ENCODE results near the gene GUCY1A1. TPM values are rescaled to one million over a fixed set of nuclear protein-coding genes. Genes with fewer than 3 reads are reported as not detected.
"Not testable (repeated sequence)": the region's sequence is repeated elsewhere in the genome, so short reads cannot be mapped to it uniquely, and the experiment has no call there.

The GUCY1A1 gene
- total RNA-seq, 1 donor from 2014 or later = 0.71 TPM

GRCh38 chr4:155639704-155640523, 26.7 kb upstream of the GUCY1A1 start:
- POLR2A ChIA-PET = no interaction called here
- intact Hi-C loops (cut with micrococcal nuclease) = no loop called here
- no peak for DNase-seq
- H3K4me1 Mint-ChIP-seq = peaks cover 2% of the 10 kb centered on the region
- H3K4me3 Mint-ChIP-seq = no peak overlapping the region
- no peaks in the 10 kb centered on the region for H3K27me3 Mint-ChIP-seq
- no peak overlapping the region for H3K27ac Mint-ChIP-seq
- no peak for TF ChIP-seq CTCF (IDR thresholded peaks at IDR 0.05)
- CTCF ChIA-PET = no interaction called here
- no peaks in the 10 kb centered on the region for H3K36me3 Mint-ChIP-seq (ENCODE audit: low read depth)
- no peak for ATAC-seq (ENCODE audit: low read depth)
- no peaks in the 10 kb centered on the region for H3K9me3 Mint-ChIP-seq

- POLR2A ChIA-PET = no interaction called here
- DNase-seq = no peak
- Mint-ChIP-seq H3K4me1 (peaks cover 2% of the 10 kb centered on the region), H3K36me3 (ENCODE audit: low read depth) (no peaks in the 10 kb centered on the region), H3K27ac (no peak overlapping the region), H3K9me3 (no peaks in the 10 kb centered on the region), H3K4me3 (no peak overlapping the region), H3K27me3 (no peaks in the 10 kb centered on the region)
- no peak for TF ChIP-seq CTCF (IDR thresholded peaks at IDR 0.05)
- intact Hi-C loops (cut with micrococcal nuclease) = no loop called here
- no peak for ATAC-seq (ENCODE audit: low read depth)
- CTCF ChIA-PET = no interaction called here
These were observed 25.9 kb upstream of the GUCY1A1 start for GRCh38 chr4:155640751-155641150.

- Mint-ChIP-seq H3K4me3 (no peak overlapping the region), H3K27me3 (no peaks in the 10 kb centered on the region), H3K4me1 (peaks cover 2% of the 10 kb centered on the region), H3K9me3 (no peaks in the 10 kb centered on the region), H3K27ac (no peak overlapping the region), H3K36me3 (ENCODE audit: low read depth) (no peaks in the 10 kb centered on the region)
- CTCF ChIA-PET = no interaction called here
- no peak for ATAC-seq (ENCODE audit: low read depth)
- no peak for TF ChIP-seq CTCF (IDR thresholded peaks at IDR 0.05)
- POLR2A ChIA-PET = no interaction called here
- DNase-seq = no peak
- intact Hi-C loops (cut with micrococcal nuclease) = no loop called here
These were observed 23.6 kb upstream of the GUCY1A1 start for GRCh38 chr4:155643087-155643486.

GRCh38 chr4:155646001-155646400, 20.6 kb upstream of the GUCY1A1 start:
- Mint-ChIP-seq H3K27ac (no peak overlapping the region), H3K36me3 (ENCODE audit: low read depth) (no peaks in the 10 kb centered on the region), H3K4me3 (no peak overlapping the region), H3K4me1 (no peaks in the 10 kb centered on the region), H3K27me3 (no peaks in the 10 kb centered on the region), H3K9me3 (peaks cover 2% of the 10 kb centered on the region)
- no peak for ATAC-seq (ENCODE audit: low read depth)
- intact Hi-C loops (cut with micrococcal nuclease) = no loop called here
- DNase-seq = no peak
- ChIA-PET POLR2A (no interaction called here), CTCF (no interaction called here)
- no peak for TF ChIP-seq CTCF (IDR thresholded peaks at IDR 0.05)

- POLR2A ChIA-PET; H3K4me1 Mint-ChIP-seq; H3K4me3 Mint-ChIP-seq; H3K27ac Mint-ChIP-seq; CTCF ChIA-PET; H3K36me3 Mint-ChIP-seq (ENCODE audit: low read depth); ATAC-seq (ENCODE audit: low read depth); H3K27me3 Mint-ChIP-seq; intact Hi-C loops (cut with micrococcal nuclease); H3K9me3 Mint-ChIP-seq; DNase-seq: not testable (repeated sequence)
These were observed 15.9 kb upstream of the GUCY1A1 start for GRCh38 chr4:155650785-155651184.

GRCh38 chr4:155653052-155653451, 13.6 kb upstream of the GUCY1A1 start:
- CTCF ChIA-PET = no interaction called here
- H3K27ac Mint-ChIP-seq = no peak overlapping the region
- no peak for TF ChIP-seq CTCF (IDR thresholded peaks at IDR 0.05)
- no peak overlapping the region for H3K4me3 Mint-ChIP-seq
- ATAC-seq (ENCODE audit: low read depth) (no peak), DNase-seq (no peak)
- H3K4me1 Mint-ChIP-seq = no peaks in the 10 kb centered on the region
- POLR2A ChIA-PET = no interaction called here
- intact Hi-C loops (cut with micrococcal nuclease) = no loop called here
- no peaks in the 10 kb centered on the region for H3K27me3 Mint-ChIP-seq
- H3K9me3 Mint-ChIP-seq = peaks cover 5% of the 10 kb centered on the region
- no peaks in the 10 kb centered on the region for H3K36me3 Mint-ChIP-seq (ENCODE audit: low read depth)
